Non-pigmented ciliary epithelial cell (primary cell): Measurements from ENCODE around the gene GALNT9.
"Not testable (repeated sequence)": the region's sequence is repeated elsewhere in the genome, so short reads cannot be mapped to it uniquely, and the experiment has no call there.

Experiments used
- DNase-seq: peaks from one replicate; pipeline ENCODE4 v3.0.0-alpha.2; 2010; ENCODE audit warnings: low read depth

The GALNT9 gene

GRCh38 chr12:132312516-132312915 is 16.9 kb downstream of the GALNT9 start:
- no peak for DNase-seq

DNA sequence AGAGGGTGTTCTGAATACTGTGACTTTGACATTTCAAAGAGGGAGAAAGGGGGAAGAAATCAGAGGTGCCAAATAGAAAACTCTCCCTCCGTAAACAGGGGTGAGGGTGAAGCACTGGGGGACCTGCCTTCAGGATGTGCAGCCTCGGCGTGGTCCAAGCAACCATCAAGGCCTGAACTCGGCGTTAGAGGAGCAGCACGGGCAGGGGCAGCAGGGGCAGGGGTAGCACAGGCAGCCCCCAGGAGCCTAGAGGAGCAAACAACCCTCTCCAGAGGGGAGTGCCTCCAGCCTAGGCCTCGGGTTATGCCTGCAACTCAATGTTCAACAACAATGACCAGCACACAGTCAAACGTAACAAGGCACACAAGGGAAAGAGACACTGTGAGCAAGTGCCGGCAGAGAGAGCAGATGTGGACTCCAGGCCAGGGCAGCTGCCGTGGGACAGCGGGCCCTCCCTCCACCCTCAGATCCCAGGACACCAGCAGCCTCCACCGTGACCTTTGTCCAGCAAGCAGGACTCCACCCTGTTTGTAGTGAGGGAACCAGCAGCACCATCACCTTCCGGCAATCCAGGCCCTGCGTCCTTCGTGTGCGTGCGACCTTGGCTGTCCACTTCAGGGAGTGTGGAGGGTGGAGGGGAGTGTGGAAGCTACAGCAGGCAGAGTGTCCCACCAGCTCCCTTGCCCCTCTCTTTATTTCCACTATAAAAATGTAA is 18.0 kb downstream of the GALNT9 start:
- no peak for DNase-seq

- DNase-seq = no peak
Observed at GRCh38 chr12:132310181-132311040, 19.0 kb downstream of the GALNT9 start.

GRCh38 chr12:132309596-132310086 is 19.7 kb downstream of the GALNT9 start:
- no peak for DNase-seq

DNA sequence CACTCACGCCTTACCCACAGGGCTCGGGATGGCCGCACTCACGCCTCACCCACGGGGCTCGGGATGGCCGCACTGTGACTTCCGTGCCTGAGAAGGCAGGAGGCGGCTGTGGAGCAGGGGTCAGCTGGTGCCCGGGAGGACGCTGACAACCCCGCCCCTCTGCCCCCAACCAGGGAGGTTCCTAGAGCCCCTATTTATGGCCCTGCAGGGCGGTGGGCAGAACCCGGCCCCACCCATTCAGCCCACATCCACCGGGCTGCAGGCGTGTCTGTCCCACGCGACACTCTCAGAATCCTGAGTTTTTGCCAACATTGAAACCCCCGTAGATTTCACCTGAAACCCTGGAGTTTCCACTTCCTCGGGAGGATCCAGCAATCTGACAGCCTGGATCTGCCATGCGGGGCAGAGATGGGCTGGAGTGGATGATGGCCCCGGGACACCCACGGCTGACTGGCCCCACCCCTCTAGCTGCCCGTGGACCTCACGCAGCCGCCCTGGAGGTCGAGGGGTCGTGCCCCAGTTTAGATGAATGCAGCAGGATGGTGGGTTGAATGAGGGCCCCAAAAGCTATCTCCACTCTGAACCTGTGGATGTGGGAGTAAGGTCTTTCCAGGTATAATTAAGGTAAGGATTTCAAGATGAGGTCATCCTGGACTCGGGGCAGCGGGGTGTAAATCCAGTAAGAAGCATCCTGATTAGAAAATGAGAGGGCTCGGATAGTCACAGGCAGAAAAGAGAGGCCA is 20.4 kb downstream of the GALNT9 start:
- no peak for DNase-seq

DNA sequence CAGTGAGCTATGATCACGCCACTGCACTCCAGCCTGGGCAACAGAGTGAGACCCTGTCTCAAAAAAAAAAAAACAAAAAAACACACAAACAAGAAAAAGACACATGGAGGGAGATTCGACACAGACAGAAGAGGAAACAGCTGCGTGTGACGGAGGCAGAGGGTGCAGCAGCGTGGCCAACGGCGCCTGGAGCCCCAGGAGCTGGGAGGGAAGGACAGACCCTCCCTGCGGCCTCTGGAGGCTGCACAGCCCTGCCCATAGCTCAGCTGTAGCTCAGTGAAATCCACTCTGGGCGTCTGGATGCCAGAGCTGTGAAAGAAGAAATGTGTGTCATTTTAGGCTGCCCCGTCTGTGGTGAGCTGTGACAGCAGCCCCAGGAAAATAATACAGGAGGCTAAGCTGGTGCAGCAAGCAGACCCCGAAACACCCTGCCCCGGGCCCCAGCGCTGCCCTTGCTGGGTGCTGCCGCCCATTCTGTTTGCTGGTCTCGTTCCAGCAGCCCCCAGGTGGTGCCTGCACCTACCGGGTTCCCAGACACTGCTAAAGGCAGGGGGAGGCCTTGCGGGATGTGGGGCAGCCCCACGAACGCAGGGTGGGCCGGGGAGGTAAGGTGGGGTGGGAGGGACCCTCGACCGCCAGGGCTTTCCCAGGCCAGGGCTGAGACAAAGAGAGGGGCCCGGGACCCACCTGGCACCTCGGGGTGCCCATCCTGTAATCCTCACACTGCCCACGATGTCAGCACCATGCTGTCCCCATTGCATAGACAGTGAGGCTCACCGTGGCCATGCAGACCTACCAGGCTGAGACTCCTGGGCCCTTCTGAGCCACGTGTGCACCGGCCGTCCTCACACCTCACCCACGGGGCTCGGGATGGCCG is 21.2 kb downstream of the GALNT9 start:
- DNase-seq = no peak

GRCh38 chr12:132306885-132307191 is 22.6 kb downstream of the GALNT9 start:
- no peak for DNase-seq

DNA sequence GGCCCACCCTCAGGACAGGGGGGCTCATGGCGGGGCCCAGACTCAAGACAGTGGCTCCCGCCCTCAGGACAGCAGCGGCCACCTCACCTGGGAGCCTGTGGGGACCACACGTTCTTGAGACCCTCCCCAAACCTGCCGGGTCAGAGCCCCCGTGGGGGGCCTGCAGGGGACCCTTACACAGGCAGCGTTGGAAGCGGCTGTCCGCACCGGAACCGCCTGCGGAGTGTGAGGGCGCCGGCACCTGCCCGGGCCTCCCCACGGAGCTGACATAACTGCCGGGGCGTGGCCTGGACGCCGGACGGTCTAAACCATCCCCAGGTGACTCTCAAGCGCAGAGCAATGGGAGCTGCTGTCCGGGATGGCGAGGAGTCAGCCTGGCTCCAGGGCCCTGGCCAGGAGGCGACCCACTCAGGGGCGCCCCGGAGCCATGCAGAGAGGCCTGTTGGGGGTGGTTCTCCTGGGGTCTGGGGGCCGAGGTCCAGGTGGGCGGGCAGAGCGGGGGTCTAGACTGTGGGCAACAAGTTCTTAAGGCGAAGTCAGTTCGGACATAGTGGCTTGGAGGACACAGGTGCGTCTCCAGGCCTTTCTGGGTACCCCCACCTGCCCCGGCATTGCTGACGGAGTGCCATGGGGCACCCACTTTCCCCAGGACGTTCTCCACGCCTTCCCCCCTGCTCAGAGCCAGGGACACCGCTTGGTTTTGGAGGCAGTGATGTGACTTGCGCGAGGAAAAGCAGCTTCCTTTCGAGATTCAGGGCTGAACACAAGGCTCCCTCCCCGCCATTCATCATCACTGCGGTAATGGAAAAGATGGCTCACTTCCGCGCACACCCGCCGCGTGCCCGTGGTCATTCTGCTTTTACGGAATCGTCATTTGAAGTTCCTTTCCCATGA is 23.2 kb downstream of the GALNT9 start:
- no peak for DNase-seq

- no peak for DNase-seq
Observed at GRCh38 chr12:132305560-132305966, 23.8 kb downstream of the GALNT9 start.

DNA sequence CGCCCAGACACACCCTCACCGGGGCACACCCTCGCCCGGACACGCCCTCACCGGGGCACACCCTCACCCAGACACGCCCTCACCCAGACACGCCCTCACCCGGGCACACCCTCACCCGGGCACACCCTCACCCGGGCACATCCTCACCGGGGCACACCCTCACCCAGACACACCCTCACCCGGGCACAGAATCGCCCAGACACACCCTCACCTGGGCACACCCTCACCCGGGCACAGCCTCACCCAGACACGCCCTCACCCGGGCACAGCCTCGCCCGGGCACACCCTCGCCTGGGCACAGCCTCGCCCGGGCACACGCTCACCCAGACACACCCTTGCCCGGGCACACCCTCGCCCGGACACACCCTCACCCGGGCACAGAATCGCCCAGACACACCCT is 24.5 kb downstream of the GALNT9 start:
- DNase-seq = not testable (repeated sequence)

DNA sequence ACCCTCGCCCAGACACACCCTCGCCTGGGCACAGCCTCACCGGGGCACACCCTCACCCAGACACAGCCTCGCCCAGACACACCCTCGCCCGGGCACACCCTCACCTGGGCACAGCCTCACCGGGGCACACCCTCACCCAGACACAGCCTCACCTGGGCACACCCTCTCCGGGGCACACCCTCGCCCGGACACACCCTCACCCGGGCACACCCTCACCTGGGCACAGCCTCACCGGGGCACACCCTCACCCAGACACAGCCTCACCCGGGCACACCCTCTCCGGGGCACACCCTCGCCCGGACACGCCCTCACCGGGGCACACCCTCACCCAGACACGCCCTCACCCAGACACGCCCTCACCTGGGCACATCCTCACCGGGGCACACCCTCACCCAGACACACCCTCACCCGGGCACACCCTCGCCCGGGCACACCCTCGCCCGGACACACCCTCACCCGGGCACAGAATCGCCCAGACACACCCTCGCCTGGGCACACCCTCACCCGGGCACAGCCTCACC is 25.5 kb downstream of the GALNT9 start:
- not testable (repeated sequence) for DNase-seq

DNA sequence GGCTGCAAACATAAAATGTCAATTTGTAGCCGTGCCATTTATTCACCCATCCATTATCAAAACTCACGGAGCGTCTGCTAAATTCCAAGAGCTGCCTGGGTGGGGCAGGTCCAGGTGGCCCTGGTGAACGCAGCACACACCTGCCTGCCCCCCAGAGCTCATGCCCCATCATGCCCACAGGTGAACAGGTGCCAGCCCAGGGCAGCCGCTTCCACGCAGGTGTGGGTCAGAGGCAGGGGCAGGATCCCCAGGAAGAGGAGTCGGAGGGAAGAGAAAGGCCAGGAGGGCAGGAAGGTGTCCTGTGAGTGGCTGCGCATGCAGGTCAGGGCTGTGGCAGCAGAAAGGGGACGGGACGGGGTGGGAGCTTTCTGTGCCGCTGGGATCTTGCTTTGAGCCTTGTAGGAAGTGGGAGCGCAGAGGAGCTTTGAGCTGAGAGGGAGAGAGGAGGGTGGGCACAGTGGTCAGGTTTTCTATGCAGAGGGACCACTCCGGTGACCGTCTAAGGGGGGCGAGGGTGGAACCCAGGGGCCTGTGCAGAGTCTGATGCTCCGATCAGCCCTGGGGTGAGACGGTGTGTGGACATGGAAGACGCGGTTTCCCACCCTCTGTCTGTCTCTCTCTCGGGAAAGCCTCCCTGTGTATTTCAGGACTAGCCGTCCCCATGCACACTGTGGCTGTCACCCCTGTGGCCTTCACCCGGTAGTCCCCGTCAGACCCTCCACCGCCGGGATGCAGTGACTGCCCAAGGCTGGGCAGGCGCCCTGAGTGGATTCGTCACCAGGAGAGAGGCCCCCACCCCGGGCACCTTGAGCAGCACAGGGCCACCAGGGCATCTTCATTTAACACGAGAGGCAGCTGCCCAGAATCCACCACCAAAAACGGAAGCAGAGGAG is 26.7 kb downstream of the GALNT9 start:
- no peak for DNase-seq

DNA sequence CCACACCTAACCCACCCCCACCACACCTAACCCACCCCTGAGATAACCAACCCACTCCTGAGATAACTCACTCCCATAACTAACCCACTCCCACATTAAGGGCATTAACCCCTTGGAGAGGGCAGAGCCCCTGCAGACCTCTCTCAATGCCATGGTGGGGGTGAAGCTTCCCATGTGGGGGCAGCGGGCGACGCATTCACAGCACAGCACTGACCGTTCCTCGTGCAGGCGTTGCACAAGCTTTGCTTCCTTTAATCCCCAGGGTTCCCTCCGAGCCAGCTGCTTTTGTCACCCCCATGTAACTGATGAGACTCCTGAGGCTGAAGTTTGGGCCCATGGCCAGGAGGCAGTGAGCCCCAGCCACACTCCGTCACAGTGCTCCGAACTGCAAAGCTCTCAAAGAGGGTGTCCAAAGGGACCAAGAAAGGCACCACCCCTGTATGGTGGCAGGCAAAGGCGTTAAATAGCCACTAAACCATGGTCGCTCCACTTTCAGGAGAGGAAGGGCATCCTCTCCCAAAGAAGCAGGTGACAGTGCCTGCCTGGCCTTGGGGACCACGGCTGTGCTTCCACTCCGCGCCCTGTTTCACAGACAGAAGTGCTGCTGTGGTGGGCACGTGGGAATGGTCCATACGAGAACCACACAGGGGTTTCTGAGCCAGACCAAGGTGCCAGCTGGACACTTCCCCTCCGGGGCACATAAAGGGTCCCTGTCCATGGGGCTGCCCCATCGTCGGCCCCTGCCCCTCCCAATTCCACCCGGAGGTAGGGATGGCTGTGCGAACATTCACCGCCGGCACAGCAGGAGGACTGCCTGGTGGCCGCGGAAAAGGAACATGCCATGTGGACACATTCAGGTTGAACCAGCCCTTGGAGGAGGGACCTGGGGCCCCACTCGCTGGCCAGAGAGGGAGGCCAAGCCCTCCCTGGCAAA is 28.3 kb downstream of the GALNT9 start:
- DNase-seq = no peak

GRCh38 chr12:132296063-132296462 is 33.3 kb downstream of the GALNT9 start:
- DNase-seq = no peak

- not testable (repeated sequence) for DNase-seq
Observed at GRCh38 chr12:132295561-132295960, 33.8 kb downstream of the GALNT9 start.

GRCh38 chr12:132295101-132295526 is 34.3 kb downstream of the GALNT9 start:
- no peak for DNase-seq

DNA sequence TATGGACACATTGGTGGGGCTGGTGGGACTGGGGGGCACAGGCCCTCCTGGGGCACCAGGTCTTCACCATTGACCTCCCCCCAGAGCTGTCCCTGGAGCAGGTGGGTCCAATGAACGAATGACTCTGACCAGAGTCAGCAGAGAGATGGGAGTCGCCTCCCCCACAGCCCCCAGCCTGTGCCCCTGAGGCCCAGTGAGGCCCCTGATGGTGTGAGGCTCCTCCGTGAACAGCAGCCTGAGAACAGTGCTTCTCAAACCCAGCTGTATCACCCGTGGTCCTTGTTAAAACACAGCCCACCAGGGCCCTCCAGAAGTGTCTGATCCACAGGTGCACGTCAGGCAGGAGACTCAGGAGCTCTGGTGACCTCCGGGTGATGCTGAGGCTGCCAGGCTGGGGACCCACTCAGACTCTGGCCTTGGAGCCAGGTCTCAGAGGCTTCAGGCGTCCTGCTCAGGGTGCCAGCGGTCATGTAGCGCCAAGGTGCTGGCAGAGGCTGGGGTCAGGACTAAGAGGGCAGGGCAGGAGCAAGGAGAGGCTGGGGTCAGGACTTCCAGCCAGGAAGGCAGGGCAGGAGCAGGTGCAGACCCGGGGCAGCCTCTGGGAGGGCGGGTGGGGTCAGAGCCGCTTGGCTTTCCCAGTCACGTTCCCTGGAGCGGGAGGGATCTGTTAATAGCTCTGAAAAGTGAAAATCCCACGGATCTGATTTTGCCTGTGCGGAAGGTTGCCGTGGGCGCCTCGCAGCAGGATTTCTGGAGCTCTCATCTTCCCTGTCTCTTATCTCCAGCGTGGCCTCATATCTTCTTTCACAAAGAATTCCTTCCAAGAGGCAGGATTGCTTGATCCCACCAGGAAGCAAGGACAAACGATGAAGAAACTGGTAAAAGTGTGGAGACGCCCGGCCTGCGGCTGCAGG is 35.0 kb downstream of the GALNT9 start:
- no peak for DNase-seq
